ENCODE measurements around the gene ATP2B1.

ATP2B1 gene

DNA sequence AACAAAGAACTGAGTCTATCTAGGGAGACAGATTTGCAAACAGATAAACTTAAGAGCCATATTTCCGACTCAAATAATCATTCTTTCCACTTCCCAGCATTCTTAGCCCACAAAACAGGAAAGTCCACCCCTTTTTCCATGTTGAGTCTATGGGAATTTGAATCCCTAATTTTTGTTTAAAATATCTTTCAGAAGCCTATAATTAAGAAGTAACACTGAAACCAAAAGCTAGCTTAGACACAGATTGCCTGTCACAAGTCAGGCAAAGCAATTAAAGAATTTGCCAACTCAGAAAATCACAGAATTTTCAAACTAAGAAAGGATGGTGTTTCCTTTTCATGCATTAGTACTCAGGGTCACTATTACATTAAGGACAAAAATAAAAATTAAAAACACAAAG lies 17.0 kb downstream of the ATP2B1 start:
- Histone ChIP-seq H3K27ac (ENCODE audit: low read length) (no peak overlapping the region), H3K36me3 (ENCODE audit: control insufficient read depth, insufficient read depth, low read length) (no peaks in the 10 kb centered on the region), H3K4me3 (ENCODE audit: low read length) (no peak overlapping the region), H3K27me3 (ENCODE audit: control insufficient read depth, insufficient read depth, low read length) (no peaks in the 10 kb centered on the region), H3K9me3 (ENCODE audit: control insufficient read depth, insufficient read depth, low read length) (no peaks in the 10 kb centered on the region), H3K4me1 (ENCODE audit: control insufficient read depth, insufficient read depth, low read length) (no peaks in the 10 kb centered on the region)
- no CpG with 5 or more reads among the region's 1 CpG for WGBS (ENCODE audit: insufficient coverage, insufficient read length)
- DNase-seq (ENCODE audit: low read depth, low spot score), result no peak

DNA sequence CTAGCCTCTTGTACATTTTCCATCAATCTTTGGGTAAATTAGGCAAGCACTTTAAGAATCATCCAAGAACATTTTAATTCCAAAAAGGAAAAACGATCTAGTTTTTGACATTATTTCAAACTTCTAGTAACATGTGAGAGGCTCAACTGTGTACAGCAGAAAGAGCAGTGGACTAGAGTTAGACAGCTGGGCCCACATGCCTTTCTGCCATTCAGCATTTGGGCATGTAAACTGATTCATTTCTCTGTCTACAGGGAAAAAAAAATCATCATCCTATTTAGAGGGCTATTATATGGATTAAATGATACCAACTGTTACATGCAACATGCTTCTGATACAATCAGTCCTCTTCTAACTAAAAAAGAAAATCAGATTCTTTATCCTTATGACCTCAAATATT lies 17.7 kb downstream of the ATP2B1 start:
- no peak overlapping the region for H3K27ac ChIP-seq (ENCODE audit: low read length)
- no peaks in the 10 kb centered on the region for H3K4me1 ChIP-seq (ENCODE audit: control insufficient read depth, insufficient read depth, low read length)
- no peaks in the 10 kb centered on the region for H3K36me3 ChIP-seq (ENCODE audit: control insufficient read depth, insufficient read depth, low read length)
- no peaks in the 10 kb centered on the region for H3K9me3 ChIP-seq (ENCODE audit: control insufficient read depth, insufficient read depth, low read length)
- no peak for DNase-seq (ENCODE audit: low read depth, low spot score)
- H3K27me3 ChIP-seq (ENCODE audit: control insufficient read depth, insufficient read depth, low read length), result no peaks in the 10 kb centered on the region
- no CpG with 5 or more reads among the region's 1 CpG for WGBS (ENCODE audit: insufficient coverage, insufficient read length)
- H3K4me3 ChIP-seq (ENCODE audit: low read length), result no peak overlapping the region

DNA sequence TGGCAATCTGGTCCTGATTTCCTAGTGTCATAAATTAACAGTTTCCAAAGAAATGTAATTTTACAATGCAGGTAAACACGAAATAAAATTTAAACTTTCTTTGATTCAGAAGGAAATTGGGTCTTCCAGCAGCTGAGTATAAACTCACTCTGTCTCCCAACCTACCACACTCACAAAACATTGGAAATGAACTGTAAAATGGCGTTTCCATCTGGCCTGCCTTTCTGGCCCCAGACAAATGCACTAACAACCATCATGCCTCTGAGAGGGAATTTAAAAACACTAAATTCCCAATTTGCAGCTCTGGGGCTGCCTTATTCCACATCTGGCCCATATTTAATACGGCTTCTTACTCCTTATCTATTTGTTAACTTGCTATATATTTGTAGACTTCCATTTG lies 19.3 kb downstream of the ATP2B1 start:
- H3K4me3 ChIP-seq (ENCODE audit: low read length), result no peak overlapping the region
- DNase-seq (ENCODE audit: low read depth, low spot score), result no peak
- H3K27ac ChIP-seq (ENCODE audit: low read length), result no peak overlapping the region
- WGBS (ENCODE audit: insufficient coverage, insufficient read length), result no CpG with 5 or more reads among the region's 3 CpGs
- no peaks in the 10 kb centered on the region for H3K27me3 ChIP-seq (ENCODE audit: control insufficient read depth, insufficient read depth, low read length)
- H3K4me1 ChIP-seq (ENCODE audit: control insufficient read depth, insufficient read depth, low read length), result peaks cover 3% of the 10 kb centered on the region; the same call in 1 of the 2 replicates
- H3K36me3 ChIP-seq (ENCODE audit: control insufficient read depth, insufficient read depth, low read length), result no peaks in the 10 kb centered on the region
- H3K9me3 ChIP-seq (ENCODE audit: control insufficient read depth, insufficient read depth, low read length), result no peaks in the 10 kb centered on the region

DNA sequence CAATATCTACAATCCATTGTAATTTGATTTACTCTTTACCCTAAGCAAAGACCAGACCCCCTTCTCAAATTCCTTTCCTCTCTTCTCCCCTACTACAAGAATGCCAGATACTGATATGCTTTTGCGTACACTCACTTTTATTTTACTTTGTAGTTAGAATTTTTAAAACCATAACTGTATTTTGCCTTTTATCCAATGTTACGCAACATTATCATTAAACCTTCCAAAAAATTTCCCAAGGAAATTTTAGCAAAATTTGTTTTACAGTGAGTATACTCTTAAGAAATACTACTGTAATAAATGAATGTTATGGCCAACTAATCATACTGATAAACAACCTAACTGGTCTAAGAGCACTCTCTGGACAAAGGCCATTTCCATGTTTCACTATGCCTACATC lies 22.3 kb downstream of the ATP2B1 start:
- peaks cover 3% of the 10 kb centered on the region; the same call in 1 of the 2 replicates for H3K4me1 ChIP-seq (ENCODE audit: control insufficient read depth, insufficient read depth, low read length)
- no peaks in the 10 kb centered on the region for H3K9me3 ChIP-seq (ENCODE audit: control insufficient read depth, insufficient read depth, low read length)
- DNase-seq (ENCODE audit: low read depth, low spot score), result no peak
- H3K27me3 ChIP-seq (ENCODE audit: control insufficient read depth, insufficient read depth, low read length), result no peaks in the 10 kb centered on the region
- H3K4me3 ChIP-seq (ENCODE audit: low read length), result no peak overlapping the region
- WGBS (ENCODE audit: insufficient coverage, insufficient read length), result 100% methylated on average over 1 of the region's 2 CpGs
- H3K36me3 ChIP-seq (ENCODE audit: control insufficient read depth, insufficient read depth, low read length), result no peaks in the 10 kb centered on the region
- H3K27ac ChIP-seq (ENCODE audit: low read length), result no peak overlapping the region

DNA sequence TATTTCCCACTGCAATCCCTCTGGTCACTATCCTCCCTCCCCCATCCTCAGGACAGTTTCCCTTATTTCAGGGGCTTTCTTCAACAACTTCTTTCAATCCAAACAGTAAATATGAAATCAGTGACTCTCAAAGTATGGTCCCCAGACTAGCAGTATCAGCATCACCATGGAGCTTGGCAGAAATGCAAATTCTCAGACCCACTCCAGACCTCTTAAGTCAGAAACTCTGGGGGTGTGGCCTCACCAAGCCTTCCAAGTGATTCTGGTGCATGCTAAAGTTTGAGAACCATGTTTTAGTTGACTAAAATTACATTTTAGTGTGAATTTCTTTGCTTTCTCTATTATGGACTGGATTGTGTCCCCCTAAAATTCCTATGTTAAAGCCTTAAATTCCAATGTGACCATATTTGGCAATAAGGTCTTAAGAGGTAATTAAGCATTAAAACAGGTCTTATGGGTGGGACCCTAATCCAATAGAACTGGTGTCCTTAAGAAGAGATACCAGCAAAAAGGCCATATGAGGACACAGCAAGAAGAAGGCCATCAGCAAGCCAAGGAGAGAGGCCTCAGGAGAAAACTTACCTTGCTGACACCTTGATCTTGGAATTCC lies 23.2 kb downstream of the ATP2B1 start:
- Histone ChIP-seq H3K27ac (ENCODE audit: low read length) (no peak overlapping the region), H3K4me3 (ENCODE audit: low read length) (no peak overlapping the region), H3K27me3 (ENCODE audit: control insufficient read depth, insufficient read depth, low read length) (no peaks in the 10 kb centered on the region), H3K9me3 (ENCODE audit: control insufficient read depth, insufficient read depth, low read length) (no peaks in the 10 kb centered on the region), H3K4me1 (ENCODE audit: control insufficient read depth, insufficient read depth, low read length) (peaks cover 3% of the 10 kb centered on the region; the same call in 1 of the 2 replicates), H3K36me3 (ENCODE audit: control insufficient read depth, insufficient read depth, low read length) (no peaks in the 10 kb centered on the region)
- no peak for DNase-seq (ENCODE audit: low read depth, low spot score)

DNA sequence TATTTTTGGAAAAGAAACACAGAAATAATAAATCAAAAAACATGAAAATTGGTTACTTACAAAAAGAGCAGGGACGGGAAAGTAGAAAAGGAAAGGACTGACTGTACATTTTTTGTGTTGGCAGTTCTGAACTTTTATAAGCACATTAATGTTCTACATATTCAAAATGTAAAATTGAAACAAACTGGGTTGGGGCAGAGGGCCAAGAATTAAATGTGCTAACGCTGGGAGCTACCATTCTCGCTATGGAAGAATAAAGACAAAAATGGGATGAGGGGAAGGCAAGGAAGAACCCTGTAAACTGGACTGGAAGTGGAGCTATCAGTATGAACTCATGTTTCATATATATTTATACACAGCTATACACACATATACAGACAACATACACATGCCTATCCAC lies 24.5 kb downstream of the ATP2B1 start:
- WGBS (ENCODE audit: insufficient coverage, insufficient read length), result no CpG with 5 or more reads among the region's 3 CpGs
- Histone ChIP-seq H3K9me3 (ENCODE audit: control insufficient read depth, insufficient read depth, low read length) (no peaks in the 10 kb centered on the region), H3K4me1 (ENCODE audit: control insufficient read depth, insufficient read depth, low read length) (peaks cover 3% of the 10 kb centered on the region; the same call in 1 of the 2 replicates), H3K36me3 (ENCODE audit: control insufficient read depth, insufficient read depth, low read length) (no peaks in the 10 kb centered on the region), H3K4me3 (ENCODE audit: low read length) (no peak overlapping the region), H3K27ac (ENCODE audit: low read length) (no peak overlapping the region), H3K27me3 (ENCODE audit: control insufficient read depth, insufficient read depth, low read length) (no peaks in the 10 kb centered on the region)
- DNase-seq (ENCODE audit: low read depth, low spot score), result no peak

DNA sequence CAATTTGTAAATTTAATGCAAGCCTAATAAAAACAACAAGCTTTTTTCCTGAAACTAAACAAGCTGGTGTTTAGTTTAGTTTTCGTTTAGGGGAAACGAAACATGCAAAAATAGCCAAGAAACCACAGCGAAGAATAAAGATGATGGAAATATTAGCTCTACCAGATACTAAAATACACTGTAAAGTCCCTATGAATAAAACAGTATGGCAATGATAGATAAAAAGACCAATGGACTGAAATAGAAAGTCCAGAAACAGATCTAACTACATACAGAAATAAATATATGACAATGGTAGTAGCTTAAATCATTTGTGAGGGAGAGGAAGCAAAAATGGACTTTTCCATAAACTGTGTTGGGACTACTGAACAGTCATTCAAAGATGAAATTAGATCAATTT lies 26.4 kb downstream of the ATP2B1 start:
- no peaks in the 10 kb centered on the region for H3K27me3 ChIP-seq (ENCODE audit: control insufficient read depth, insufficient read depth, low read length)
- no peak overlapping the region for H3K4me3 ChIP-seq (ENCODE audit: low read length)
- no peaks in the 10 kb centered on the region for H3K36me3 ChIP-seq (ENCODE audit: control insufficient read depth, insufficient read depth, low read length)
- peaks cover 3% of the 10 kb centered on the region; the same call in 1 of the 2 replicates for H3K4me1 ChIP-seq (ENCODE audit: control insufficient read depth, insufficient read depth, low read length)
- DNase-seq (ENCODE audit: low read depth, low spot score), result no peak
- no peaks in the 10 kb centered on the region for H3K9me3 ChIP-seq (ENCODE audit: control insufficient read depth, insufficient read depth, low read length)
- no peak overlapping the region for H3K27ac ChIP-seq (ENCODE audit: low read length)
- WGBS (ENCODE audit: insufficient coverage, insufficient read length), result no CpG with 5 or more reads among the region's 3 CpGs

DNA sequence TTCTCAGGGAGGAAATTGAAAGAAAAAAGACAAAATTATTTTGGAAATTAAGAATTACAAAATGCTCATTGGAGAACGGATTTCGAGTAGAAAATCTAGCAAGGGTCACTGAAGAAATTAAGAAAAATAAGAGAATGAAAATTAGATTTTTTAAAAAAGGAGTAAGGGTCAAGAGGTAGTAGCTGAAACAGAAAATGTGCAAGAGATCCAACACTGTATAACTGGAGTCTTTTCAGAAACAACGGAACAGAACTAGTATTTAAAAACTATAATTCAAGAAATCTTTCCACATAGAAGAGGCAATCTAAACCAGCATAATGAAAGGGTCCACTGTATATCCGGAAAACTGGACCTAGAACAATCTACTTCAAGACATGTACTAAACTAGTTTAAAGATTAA lies 28.2 kb downstream of the ATP2B1 start:
- no peaks in the 10 kb centered on the region for H3K9me3 ChIP-seq (ENCODE audit: control insufficient read depth, insufficient read depth, low read length)
- DNase-seq (ENCODE audit: low read depth, low spot score), result no peak
- H3K4me3 ChIP-seq (ENCODE audit: low read length), result no peak overlapping the region
- WGBS (ENCODE audit: insufficient coverage, insufficient read length), result 100% methylated on average over 2 of the region's 4 CpGs
- no peaks in the 10 kb centered on the region for H3K27me3 ChIP-seq (ENCODE audit: control insufficient read depth, insufficient read depth, low read length)
- H3K36me3 ChIP-seq (ENCODE audit: control insufficient read depth, insufficient read depth, low read length), result no peaks in the 10 kb centered on the region
- no peak overlapping the region for H3K27ac ChIP-seq (ENCODE audit: low read length)
- peaks cover 3% of the 10 kb centered on the region; the same call in 1 of the 2 replicates for H3K4me1 ChIP-seq (ENCODE audit: control insufficient read depth, insufficient read depth, low read length)

DNA sequence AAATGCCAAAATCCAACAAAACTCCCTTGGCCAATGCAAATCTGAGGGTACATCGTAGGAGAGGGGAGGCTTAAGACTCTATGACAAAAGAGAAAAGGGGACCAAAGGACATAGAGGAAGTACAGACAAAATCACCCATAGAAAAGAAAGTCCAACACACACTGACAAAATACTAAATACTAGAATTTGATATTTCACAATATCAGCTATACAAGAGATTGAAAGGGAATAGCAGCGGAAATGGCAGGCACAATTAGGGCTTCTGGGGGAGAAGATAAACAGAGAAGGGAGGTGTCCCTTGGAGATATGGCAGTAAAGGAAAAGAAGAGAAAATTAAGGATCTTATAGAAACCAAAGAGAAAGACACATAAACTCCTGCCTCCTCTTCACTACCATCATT lies 29.0 kb downstream of the ATP2B1 start:
- Histone ChIP-seq H3K4me3 (ENCODE audit: low read length) (no peak overlapping the region), H3K9me3 (ENCODE audit: control insufficient read depth, insufficient read depth, low read length) (no peaks in the 10 kb centered on the region), H3K36me3 (ENCODE audit: control insufficient read depth, insufficient read depth, low read length) (no peaks in the 10 kb centered on the region), H3K4me1 (ENCODE audit: control insufficient read depth, insufficient read depth, low read length) (no peaks in the 10 kb centered on the region), H3K27ac (ENCODE audit: low read length) (no peak overlapping the region), H3K27me3 (ENCODE audit: control insufficient read depth, insufficient read depth, low read length) (no peaks in the 10 kb centered on the region)
- DNase-seq (ENCODE audit: low read depth, low spot score), result no peak
- WGBS (ENCODE audit: insufficient coverage, insufficient read length), result no CpG with 5 or more reads among the region's 2 CpGs

DNA sequence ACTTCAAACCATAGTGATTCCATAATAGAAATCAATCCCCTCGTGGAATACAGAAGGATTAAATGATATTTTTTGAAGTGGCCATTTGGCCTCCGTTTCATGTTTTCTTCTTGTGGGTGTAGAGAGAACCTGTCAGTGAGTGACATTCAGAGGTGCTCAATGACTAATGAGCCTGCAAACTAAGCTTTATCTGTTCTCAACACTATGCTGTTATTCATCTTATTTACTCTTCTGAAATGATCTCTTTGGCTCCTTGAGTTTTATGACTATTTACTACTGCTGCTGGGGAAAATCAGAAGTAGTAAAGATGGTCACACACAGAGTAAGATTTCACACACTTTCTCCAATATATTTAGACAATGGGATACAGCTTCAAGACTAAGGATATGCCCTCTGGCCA lies 30.4 kb downstream of the ATP2B1 start:
- WGBS (ENCODE audit: insufficient coverage, insufficient read length), result 100% methylated on average over 1 of the region's 2 CpGs
- H3K4me1 ChIP-seq (ENCODE audit: control insufficient read depth, insufficient read depth, low read length), result no peaks in the 10 kb centered on the region
- H3K27ac ChIP-seq (ENCODE audit: low read length), result no peak overlapping the region
- DNase-seq (ENCODE audit: low read depth, low spot score), result no peak
- H3K4me3 ChIP-seq (ENCODE audit: low read length), result no peak overlapping the region
- H3K9me3 ChIP-seq (ENCODE audit: control insufficient read depth, insufficient read depth, low read length), result no peaks in the 10 kb centered on the region
- H3K27me3 ChIP-seq (ENCODE audit: control insufficient read depth, insufficient read depth, low read length), result no peaks in the 10 kb centered on the region
- no peaks in the 10 kb centered on the region for H3K36me3 ChIP-seq (ENCODE audit: control insufficient read depth, insufficient read depth, low read length)

DNA sequence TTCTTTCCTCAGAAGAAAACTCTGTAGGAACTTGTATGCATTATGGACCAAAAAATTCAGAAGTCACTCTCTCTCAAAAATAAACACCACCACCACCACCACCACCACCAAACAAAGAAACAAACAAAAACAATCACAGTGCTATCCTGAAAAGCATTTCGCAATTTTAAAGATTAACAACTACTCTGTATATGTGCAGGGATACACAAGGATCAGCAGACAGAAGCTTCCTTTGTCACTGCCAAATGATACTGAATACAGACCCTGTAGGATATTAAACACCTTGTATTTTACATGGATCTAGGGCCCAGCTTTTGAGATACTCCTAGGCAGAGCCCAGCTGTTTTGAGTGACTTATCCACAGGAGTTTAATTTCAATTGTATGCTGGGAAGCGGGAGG lies 31.7 kb downstream of the ATP2B1 start:
- Histone ChIP-seq H3K36me3 (ENCODE audit: control insufficient read depth, insufficient read depth, low read length) (no peaks in the 10 kb centered on the region), H3K27me3 (ENCODE audit: control insufficient read depth, insufficient read depth, low read length) (no peaks in the 10 kb centered on the region), H3K27ac (ENCODE audit: low read length) (no peak overlapping the region), H3K4me3 (ENCODE audit: low read length) (no peak overlapping the region), H3K4me1 (ENCODE audit: control insufficient read depth, insufficient read depth, low read length) (no peaks in the 10 kb centered on the region), H3K9me3 (ENCODE audit: control insufficient read depth, insufficient read depth, low read length) (no peaks in the 10 kb centered on the region)
- WGBS (ENCODE audit: insufficient coverage, insufficient read length), result no CpG with 5 or more reads among the region's 2 CpGs
- no peak for DNase-seq (ENCODE audit: low read depth, low spot score)

Data from iPS DF 6.9 (cell line).